GM12878 (cell line): ENCODE results near the gene CEP89. TPM values are rescaled to one million over a fixed set of nuclear protein-coding genes. Genes with fewer than 3 reads are reported as not detected.

Source experiments
- BHLHE40 ChIP-seq, 2 experiments: fragments of 450-650 bp in 1 of 2; IDR thresholded peaks; 2 replicates each; pipeline ENCODE4 v1.6.1; 2011 to 2017; ENCODE audit warnings: low read depth in 2 of 2, borderline replicate concordance in 1 of 2, improper control_type of control experiment in 1 of 2, low read length in 1 of 2, mild to moderate bottlenecking in 1 of 2
- CREB1 ChIP-seq: IDR thresholded peaks from 2 replicates; pipeline ENCODE4 v1.6.1; 2012; ENCODE audit warnings: low read depth, mild to moderate bottlenecking, inconsistent platforms
- GABPA ChIP-seq: IDR thresholded peaks from 2 replicates; pipeline ENCODE4 v1.6.1; 2014; ENCODE audit warnings: antibody characterized with exemption, low read depth, mild to moderate bottlenecking, inconsistent platforms
- KAT2A ChIP-seq: conservative IDR thresholded peaks from 2 replicates; pipeline ENCODE4 v1.6.1; 2011; ENCODE audit warnings: low read depth, low read length; ENCODE audit not compliant: control insufficient read depth
- KDM1A ChIP-seq: fragments of 200-600 bp; sonication (generic); IDR thresholded peaks from 2 replicates; pipeline ENCODE4 v1.6.1; 2016; ENCODE audit warnings: borderline replicate concordance
- SP1 ChIP-seq: IDR thresholded peaks from one replicate; pipeline ENCODE4 v1.6.1; 2011; ENCODE audit warnings: low read depth, low read length
- polyA plus RNA-seq, 11 experiments: library from polyadenylated mRNA; depleted of rRNA in 4 of 11; unstranded in 6 of 11; stranded (reverse) in 5 of 11; fragments of >200 nt; fragmentation: Nextera tagmentation in 4 of 11; fragmentation: Illumina TruSeq in 1 of 11; extraction: Ambion mirVana in 4 of 11; extraction: Trizol in 1 of 11; gene quantifications; 1 replicate in 1 of 11; 2 replicates in 10 of 11; pipeline versions ENCODE4 v1.2.1 to v1.2.3, GENCODE V29; 2011 to 2016; ENCODE audit warnings: inconsistent platforms in 2 of 11, missing spikeins in 2 of 11, low read depth in 1 of 11
- total RNA-seq, 4 experiments: library from RNA; depleted of rRNA in 3 of 4; stranded (reverse); fragments of >200 nt in 3 of 4; fragmentation: Illumina TruSeq in 1 of 4; extraction: Trizol in 1 of 4; gene quantifications; 2 replicates each; pipeline versions ENCODE4 v1.2.1 to v1.2.3, GENCODE V29; 2013 to 2021
- TF ChIP-seq, protein P1 (sequence below): fragments of 450-650 bp; IDR thresholded peaks from 2 replicates; pipeline ENCODE4 v1.6.1; 2017; ENCODE audit warnings: antibody characterized with exemption, mild to moderate bottlenecking, moderate library complexity
- TF ChIP-seq, protein P2 (sequence below): IDR thresholded peaks from 2 replicates; pipeline ENCODE4 v1.6.1; 2011; ENCODE audit warnings: low read depth, mild to moderate bottlenecking, low read length, moderate library complexity, borderline replicate concordance; ENCODE audit errors: extremely low read depth
- TF ChIP-seq, protein P3 (sequence below): fragments of 450-650 bp; IDR thresholded peaks from 2 replicates; pipeline ENCODE4 v1.6.1; 2016; ENCODE audit warnings: mild to moderate bottlenecking, moderate library complexity, borderline replicate concordance

CEP89 gene
- total and polyA plus RNA-seq, 10 of the 15 experiments (the other 5 are each of a cell fraction or from before 2014, with no cell fraction given): 6.0 to 19.3 (median 10.2) TPM

DNA sequence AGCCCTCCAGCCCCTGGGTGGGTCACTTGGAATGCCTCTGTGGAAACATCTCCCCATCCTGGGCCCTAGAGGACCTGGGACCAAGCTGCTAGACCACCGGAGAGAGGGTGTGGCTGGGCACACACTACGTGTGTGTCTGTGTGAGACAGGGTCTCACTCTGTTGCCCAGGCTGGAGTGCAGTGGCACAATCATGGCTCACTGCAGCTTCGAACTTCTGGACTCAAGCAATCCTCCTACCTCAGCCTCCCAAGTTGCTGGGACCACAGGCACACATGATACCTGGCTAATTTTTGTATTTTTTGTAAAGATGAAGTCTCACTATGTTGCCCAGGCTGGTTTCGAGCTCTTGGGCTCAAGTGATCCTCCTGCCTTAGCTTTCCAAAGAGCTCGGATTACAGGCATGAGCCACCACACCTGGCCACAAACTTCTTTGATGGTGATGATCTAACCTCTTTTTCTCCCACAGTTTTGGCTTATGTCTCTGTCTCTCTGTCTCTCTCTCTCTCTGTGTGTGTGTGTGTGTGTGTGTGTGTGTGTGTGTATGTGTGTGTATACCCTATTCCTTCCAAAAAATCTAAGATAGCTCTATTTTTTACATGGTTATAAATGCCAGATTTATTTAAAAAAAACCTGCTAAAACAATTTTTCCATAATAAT is 70.1 kb downstream of the CEP89 start (continued):
- TF ChIP-seq, protein P1, sequence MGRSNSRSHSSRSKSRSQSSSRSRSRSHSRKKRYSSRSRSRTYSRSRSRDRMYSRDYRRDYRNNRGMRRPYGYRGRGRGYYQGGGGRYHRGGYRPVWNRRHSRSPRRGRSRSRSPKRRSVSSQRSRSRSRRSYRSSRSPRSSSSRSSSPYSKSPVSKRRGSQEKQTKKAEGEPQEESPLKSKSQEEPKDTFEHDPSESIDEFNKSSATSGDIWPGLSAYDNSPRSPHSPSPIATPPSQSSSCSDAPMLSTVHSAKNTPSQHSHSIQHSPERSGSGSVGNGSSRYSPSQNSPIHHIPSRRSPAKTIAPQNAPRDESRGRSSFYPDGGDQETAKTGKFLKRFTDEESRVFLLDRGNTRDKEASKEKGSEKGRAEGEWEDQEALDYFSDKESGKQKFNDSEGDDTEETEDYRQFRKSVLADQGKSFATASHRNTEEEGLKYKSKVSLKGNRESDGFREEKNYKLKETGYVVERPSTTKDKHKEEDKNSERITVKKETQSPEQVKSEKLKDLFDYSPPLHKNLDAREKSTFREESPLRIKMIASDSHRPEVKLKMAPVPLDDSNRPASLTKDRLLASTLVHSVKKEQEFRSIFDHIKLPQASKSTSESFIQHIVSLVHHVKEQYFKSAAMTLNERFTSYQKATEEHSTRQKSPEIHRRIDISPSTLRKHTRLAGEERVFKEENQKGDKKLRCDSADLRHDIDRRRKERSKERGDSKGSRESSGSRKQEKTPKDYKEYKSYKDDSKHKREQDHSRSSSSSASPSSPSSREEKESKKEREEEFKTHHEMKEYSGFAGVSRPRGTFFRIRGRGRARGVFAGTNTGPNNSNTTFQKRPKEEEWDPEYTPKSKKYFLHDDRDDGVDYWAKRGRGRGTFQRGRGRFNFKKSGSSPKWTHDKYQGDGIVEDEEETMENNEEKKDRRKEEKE: no peak
- TF ChIP-seq KAT2A (no peak), BHLHE40 (IDR thresholded peaks at IDR 0.05; ENCODE audit: borderline replicate concordance in 1 of 2, low read depth in 2 of 2, low read length in 1 of 2) (no peak), GABPA (no peak), CREB1 (no peak), SP1 (no peak), KDM1A (no peak)
- TF ChIP-seq, protein P2, sequence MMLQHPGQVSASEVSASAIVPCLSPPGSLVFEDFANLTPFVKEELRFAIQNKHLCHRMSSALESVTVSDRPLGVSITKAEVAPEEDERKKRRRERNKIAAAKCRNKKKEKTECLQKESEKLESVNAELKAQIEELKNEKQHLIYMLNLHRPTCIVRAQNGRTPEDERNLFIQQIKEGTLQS: no peak
- TF ChIP-seq, protein P3, sequence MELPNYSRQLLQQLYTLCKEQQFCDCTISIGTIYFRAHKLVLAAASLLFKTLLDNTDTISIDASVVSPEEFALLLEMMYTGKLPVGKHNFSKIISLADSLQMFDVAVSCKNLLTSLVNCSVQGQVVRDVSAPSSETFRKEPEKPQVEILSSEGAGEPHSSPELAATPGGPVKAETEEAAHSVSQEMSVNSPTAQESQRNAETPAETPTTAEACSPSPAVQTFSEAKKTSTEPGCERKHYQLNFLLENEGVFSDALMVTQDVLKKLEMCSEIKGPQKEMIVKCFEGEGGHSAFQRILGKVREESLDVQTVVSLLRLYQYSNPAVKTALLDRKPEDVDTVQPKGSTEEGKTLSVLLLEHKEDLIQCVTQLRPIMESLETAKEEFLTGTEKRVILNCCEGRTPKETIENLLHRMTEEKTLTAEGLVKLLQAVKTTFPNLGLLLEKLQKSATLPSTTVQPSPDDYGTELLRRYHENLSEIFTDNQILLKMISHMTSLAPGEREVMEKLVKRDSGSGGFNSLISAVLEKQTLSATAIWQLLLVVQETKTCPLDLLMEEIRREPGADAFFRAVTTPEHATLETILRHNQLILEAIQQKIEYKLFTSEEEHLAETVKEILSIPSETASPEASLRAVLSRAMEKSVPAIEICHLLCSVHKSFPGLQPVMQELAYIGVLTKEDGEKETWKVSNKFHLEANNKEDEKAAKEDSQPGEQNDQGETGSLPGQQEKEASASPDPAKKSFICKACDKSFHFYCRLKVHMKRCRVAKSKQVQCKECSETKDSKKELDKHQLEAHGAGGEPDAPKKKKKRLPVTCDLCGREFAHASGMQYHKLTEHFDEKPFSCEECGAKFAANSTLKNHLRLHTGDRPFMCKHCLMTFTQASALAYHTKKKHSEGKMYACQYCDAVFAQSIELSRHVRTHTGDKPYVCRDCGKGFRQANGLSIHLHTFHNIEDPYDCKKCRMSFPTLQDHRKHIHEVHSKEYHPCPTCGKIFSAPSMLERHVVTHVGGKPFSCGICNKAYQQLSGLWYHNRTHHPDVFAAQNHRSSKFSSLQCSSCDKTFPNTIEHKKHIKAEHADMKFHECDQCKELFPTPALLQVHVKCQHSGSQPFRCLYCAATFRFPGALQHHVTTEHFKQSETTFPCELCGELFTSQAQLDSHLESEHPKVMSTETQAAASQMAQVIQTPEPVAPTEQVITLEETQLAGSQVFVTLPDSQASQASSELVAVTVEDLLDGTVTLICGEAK: no peak
